Ovary (tissue), 3 donors: ENCODE data around the gene SLC6A6.

Source experiments
- CTCF ChIP-seq, 3 donors: fragments of 450-650 bp in 2 of 3; fragments of 200-600 bp in 1 of 3; IDR thresholded peaks; one replicate each; pipeline versions ENCODE4 v1.5.1 to v1.8.0; 2016 to 2022; ENCODE audit warnings: antibody characterized with exemption in 3 of 3, mild to moderate bottlenecking in 1 of 3
- EP300 ChIP-seq: sonication (generic); formaldehyde crosslinking; IDR thresholded peaks from one replicate; pipeline ENCODE4 v1.6.1; 2017; ENCODE audit warnings: antibody characterized with exemption
- donor health status: DM: no; HTN: no; CAD: no.

DNA sequence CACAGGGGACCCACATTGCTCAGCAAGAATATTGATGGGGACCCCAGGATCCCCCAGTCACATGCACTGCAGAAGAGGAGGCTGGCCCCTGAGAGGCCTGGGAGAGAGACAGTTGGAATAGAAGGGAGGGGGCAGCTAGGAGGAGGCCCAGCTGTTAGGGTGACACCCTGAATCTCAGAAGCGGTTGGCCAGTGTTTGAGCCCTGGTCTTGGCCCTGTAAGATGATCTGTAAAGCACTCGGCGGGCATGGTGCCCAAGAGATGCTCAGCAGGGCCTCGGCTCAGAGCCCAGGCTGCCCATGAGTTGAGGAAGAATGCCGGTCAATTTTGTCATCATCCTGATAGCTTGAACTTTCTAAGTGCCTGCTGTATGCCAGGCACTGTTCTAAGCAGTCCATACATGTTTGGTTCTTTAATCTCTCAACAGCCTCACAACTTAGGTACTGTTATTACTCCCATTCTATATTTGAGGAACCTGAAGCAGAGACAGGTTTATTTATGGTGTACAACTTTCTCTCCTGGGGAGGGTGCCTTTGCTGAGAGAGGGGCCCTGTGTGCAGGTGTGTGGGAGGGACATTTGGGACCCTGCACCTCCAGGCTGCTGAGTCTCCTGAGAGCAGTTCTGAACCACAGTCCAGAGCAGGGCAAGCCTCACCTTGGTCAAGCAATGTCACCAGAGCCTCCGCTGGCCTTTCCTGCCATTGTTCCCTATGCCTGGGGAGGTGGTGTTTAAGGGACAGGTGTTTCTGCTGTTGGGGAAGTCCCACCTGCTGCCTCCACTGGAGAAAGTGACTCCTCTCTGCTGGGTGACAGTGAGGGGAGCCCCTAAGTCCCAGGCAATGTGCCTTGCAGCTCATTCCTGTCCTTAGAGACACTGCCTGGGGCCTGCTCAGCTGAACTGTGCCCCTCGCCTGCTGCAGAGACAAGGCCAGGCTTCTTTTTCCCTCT is 26.0 kb downstream of the SLC6A6 start:
- no peak for TF ChIP-seq CTCF (IDR thresholded peaks at IDR 0.05)
- TF ChIP-seq EP300, result no peak
